Sigmoid colon (tissue), 7 donors: Measurements from ENCODE around the gene FGG. TPM values are rescaled to one million over a fixed set of nuclear protein-coding genes. Genes with fewer than 3 reads are reported as not detected.

Experiments
- DNase-seq: peaks from one replicate; pipeline ENCODE4 v3.0.0-alpha.2; 2019
- H3K27ac ChIP-seq, 4 donors: fragments of 200-600 bp; sonication (generic); one replicate each; pipeline ENCODE4 v1.5.1; 2016 to 2019; ENCODE audit warnings: mild to moderate bottlenecking in 1 of 4
- H3K27me3 ChIP-seq, 3 donors: fragments of 200-600 bp; sonication (generic); one replicate each; pipeline ENCODE4 v1.5.1; 2019; ENCODE audit warnings: mild to moderate bottlenecking in 1 of 3
- H3K36me3 ChIP-seq, 4 donors: fragments of 200-600 bp; sonication (generic); one replicate each; pipeline ENCODE4 v1.5.1; 2016 to 2019
- H3K4me1 ChIP-seq, 4 donors: fragments of 200-600 bp; sonication (generic); one replicate each; pipeline ENCODE4 v1.5.1; 2017 to 2019
- H3K4me3 ChIP-seq, 4 donors: fragments of 200-600 bp; sonication (generic); one replicate each; pipeline ENCODE4 v1.5.1; 2017 to 2019; ENCODE audit warnings: mild to moderate bottlenecking in 2 of 4, moderate library complexity in 1 of 4
- H3K9me3 ChIP-seq, 4 donors: fragments of 200-600 bp in 3 of 4; sonication (generic) in 3 of 4; one replicate each; pipeline versions ENCODE4 v1.5.1 to v1.6.1; 2013 to 2019
- EP300 ChIP-seq, 4 donors: sonication (generic); formaldehyde crosslinking; IDR thresholded peaks; one replicate each; pipeline ENCODE4 v1.6.1; 2017; ENCODE audit warnings: antibody characterized with exemption in 4 of 4
- POLR2A ChIP-seq, 2 donors: fragments of 450-650 bp; IDR thresholded peaks; one replicate each; pipeline ENCODE4 v1.6.1; 2016; ENCODE audit warnings: antibody characterized with exemption in 2 of 2, mild to moderate bottlenecking in 2 of 2, moderate library complexity in 2 of 2
- POLR2AphosphoS5 ChIP-seq, 4 donors: sonication (generic); formaldehyde crosslinking; IDR thresholded peaks; one replicate each; pipeline ENCODE4 v1.6.1; 2017; ENCODE audit warnings: antibody characterized with exemption in 4 of 4
- WGBS, 2 donors: extraction: QIAGEN DNeasy Blood & Tissue Kit; methylation state at CpG; one replicate each; pipeline ENCODE4 v1.1.7; 2013; 5-methylcytosine and 5-hydroxymethylcytosine counted together
- intact Hi-C: fragments of 100-400 bp; cut with DNase I; formaldehyde crosslinking; loops from one replicate; pipeline ENCODE4 v1.15.1; 2023
- polyA plus RNA-seq, 3 donors: library from polyadenylated mRNA; stranded (reverse); fragments of 200-250 nt; gene quantifications; one replicate each; pipeline ENCODE4 v1.2.3, GENCODE V29; 2013
- total RNA-seq, 4 donors: library from RNA; depleted of rRNA; stranded (reverse); fragments of >200 nt; gene quantifications; one replicate each; pipeline ENCODE4 v1.1.0, GENCODE V29; 2016
- TF ChIP-seq, protein P1 (sequence below), 4 experiments: fragments of 450-650 bp in 3 of 4; fragments of 200-600 bp in 1 of 4; IDR thresholded peaks; one replicate each; pipeline ENCODE4 v1.5.1; 2016 to 2019; ENCODE audit warnings: antibody characterized with exemption in 4 of 4, mild to moderate bottlenecking in 3 of 4, moderate library complexity in 2 of 4
- donor health status: healthy with polysubstance abuse.
- donor health status: Bipolar disorder and iron deficiency.
- donor health status: healthy.

Gene FGG
- total and polyA plus RNA-seq, 7 donors = 0.22 TPM; not detected in 6

GRCh38 chr4:154588198-154588597 lies 24.3 kb downstream of the FGG start:
- H3K4me3 ChIP-seq = no peak overlapping the region
- no peak overlapping the region for H3K27ac ChIP-seq
- intact Hi-C loops = no loop called here
- no peaks in the 10 kb centered on the region for H3K9me3 ChIP-seq
- H3K36me3 ChIP-seq = no peaks in the 10 kb centered on the region
- TF ChIP-seq, protein P1, sequence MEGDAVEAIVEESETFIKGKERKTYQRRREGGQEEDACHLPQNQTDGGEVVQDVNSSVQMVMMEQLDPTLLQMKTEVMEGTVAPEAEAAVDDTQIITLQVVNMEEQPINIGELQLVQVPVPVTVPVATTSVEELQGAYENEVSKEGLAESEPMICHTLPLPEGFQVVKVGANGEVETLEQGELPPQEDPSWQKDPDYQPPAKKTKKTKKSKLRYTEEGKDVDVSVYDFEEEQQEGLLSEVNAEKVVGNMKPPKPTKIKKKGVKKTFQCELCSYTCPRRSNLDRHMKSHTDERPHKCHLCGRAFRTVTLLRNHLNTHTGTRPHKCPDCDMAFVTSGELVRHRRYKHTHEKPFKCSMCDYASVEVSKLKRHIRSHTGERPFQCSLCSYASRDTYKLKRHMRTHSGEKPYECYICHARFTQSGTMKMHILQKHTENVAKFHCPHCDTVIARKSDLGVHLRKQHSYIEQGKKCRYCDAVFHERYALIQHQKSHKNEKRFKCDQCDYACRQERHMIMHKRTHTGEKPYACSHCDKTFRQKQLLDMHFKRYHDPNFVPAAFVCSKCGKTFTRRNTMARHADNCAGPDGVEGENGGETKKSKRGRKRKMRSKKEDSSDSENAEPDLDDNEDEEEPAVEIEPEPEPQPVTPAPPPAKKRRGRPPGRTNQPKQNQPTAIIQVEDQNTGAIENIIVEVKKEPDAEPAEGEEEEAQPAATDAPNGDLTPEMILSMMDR (IDR thresholded peaks at IDR 0.05) = no peak
- TF ChIP-seq POLR2AphosphoS5 (IDR thresholded peaks at IDR 0.05) = no peak
- no peak for TF ChIP-seq EP300 (IDR thresholded peaks at IDR 0.05)
- TF ChIP-seq POLR2A (IDR thresholded peaks at IDR 0.05) = no peak
- WGBS, 2 donors = 88 to 93% methylated on average over 2 of the region's 2 CpGs
- no peak for DNase-seq
- H3K27me3 ChIP-seq = no peaks in the 10 kb centered on the region
- no peaks in the 10 kb centered on the region for H3K4me1 ChIP-seq

DNA sequence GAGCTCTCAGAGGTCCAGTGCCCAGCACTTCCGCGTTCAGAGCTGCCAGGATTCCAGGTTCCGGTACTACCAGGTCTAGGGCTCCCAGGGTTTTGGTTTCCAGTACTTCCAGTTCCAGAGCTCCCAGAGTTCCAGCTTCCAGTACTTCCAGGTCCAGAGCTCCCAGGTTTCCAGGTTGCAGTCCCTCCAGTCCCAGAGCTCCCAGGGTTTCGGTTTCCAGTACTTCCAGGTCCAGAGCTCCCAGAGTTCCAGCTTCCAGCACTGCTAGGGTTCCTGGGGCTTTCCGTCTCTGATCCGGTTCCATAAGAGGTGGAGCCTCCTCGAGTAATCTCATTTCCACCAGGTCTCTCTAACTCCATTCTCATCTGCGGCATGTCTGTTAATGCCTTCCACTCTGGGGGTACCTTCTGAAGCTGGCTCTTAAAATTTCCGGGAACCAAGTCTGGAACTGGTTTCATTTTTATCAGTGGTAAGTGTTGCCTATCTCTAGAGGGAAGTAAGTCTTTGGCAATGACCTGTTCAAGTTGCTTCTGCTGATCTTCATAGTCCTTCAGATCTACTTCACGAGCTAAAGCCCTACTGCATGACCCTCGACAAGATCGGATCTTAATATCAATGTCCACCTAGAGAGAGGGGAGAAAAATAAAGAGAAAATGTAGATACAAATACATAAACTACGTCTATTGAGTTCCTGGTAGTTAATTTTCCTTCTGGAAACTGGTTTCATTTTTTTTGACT lies 26.0 kb downstream of the FGG start:
- TF ChIP-seq POLR2AphosphoS5 (IDR thresholded peaks at IDR 0.05) = no peak
- no peak for TF ChIP-seq EP300 (IDR thresholded peaks at IDR 0.05)
- TF ChIP-seq, protein P1 (IDR thresholded peaks at IDR 0.05) = no peak
- TF ChIP-seq POLR2A (IDR thresholded peaks at IDR 0.05) = no peak
- Histone ChIP-seq H3K36me3 (no peaks in the 10 kb centered on the region), H3K9me3 (no peaks in the 10 kb centered on the region), H3K27me3 (no peaks in the 10 kb centered on the region), H3K27ac (no peak overlapping the region), H3K4me1 (no peaks in the 10 kb centered on the region), H3K4me3 (no peak overlapping the region)
- intact Hi-C loops = no loop called here
- DNase-seq = no peak
- 91 to 94% methylated on average over 13 of the region's 13 CpGs for WGBS, 2 donors

DNA sequence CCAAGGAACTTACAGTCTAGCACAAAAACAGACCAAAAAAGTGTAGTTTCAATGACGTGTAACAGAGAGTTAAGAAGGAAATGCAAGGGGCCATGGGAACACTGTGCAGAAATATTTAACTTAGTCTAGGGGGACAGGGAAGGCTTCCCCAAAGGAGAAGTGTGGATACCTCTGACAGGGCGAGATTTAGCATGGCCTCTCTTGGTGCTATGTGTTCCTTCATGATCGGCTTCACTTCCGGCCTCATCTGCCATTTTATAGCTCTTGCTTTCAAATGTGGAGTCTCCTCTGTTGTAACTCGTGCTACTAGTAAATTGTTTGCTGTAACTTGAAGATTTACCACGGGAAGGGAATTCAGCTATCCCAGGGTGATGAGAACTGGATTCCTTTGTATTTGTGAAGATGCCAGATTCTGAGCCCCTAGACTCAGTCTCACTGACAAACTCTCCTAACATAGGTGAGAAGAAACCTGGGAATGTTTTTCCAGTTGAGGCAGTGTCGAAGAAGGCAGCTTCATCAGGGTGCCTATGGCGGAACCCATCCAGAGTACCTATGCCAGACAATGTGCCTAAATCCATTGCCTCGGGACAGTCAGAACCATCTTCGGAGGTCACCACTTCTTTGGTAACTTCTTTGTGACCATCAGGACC lies 27.0 kb downstream of the FGG start:
- no peak for DNase-seq
- intact Hi-C loops = no loop called here
- Histone ChIP-seq H3K36me3 (no peaks in the 10 kb centered on the region), H3K27me3 (no peaks in the 10 kb centered on the region), H3K27ac (no peak overlapping the region), H3K9me3 (no peaks in the 10 kb centered on the region), H3K4me3 (no peak overlapping the region), H3K4me1 (no peaks in the 10 kb centered on the region)
- 92 to 93% methylated on average over 10 of the region's 10 CpGs for WGBS, 2 donors
- TF ChIP-seq POLR2A (IDR thresholded peaks at IDR 0.05) (no peak), EP300 (IDR thresholded peaks at IDR 0.05) (no peak), POLR2AphosphoS5 (IDR thresholded peaks at IDR 0.05) (no peak)
- TF ChIP-seq, protein P1 (IDR thresholded peaks at IDR 0.05) = no peak

DNA sequence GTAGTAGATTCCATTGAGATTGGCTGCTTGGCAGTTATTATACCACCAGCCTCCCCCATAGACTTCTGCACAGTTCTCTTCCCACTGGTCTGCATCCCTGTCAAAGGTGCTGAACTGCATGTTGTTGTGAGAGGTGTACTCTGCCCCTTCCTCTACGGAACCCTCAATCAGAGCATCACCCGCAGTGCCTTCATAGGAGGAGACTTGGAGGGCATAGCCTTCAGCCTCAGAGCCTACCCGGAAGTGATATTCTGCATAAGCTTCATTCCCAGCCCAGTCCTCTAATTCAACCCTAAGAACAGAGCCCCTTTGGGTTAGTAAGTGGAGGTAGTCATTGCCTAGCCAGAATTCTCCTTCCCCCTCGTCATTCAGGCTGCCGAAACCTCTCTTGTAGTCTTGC lies 28.2 kb downstream of the FGG start:
- Histone ChIP-seq H3K4me3 (no peak overlapping the region), H3K4me1 (no peaks in the 10 kb centered on the region), H3K9me3 (no peaks in the 10 kb centered on the region), H3K27ac (no peak overlapping the region), H3K36me3 (no peaks in the 10 kb centered on the region), H3K27me3 (no peaks in the 10 kb centered on the region)
- WGBS, 2 donors = 94 to 95% methylated on average over 5 of the region's 5 CpGs
- no peak for DNase-seq
- TF ChIP-seq POLR2AphosphoS5 (IDR thresholded peaks at IDR 0.05) = no peak
- TF ChIP-seq, protein P1 (IDR thresholded peaks at IDR 0.05) = no peak
- TF ChIP-seq POLR2A (IDR thresholded peaks at IDR 0.05) = no peak
- TF ChIP-seq EP300 (IDR thresholded peaks at IDR 0.05) = no peak
- intact Hi-C loops = no loop called here
